Kidney (tissue), 14 donors: ENCODE results near the gene DNAJC12. TPM values are rescaled to one million over a fixed set of nuclear protein-coding genes. Genes with fewer than 3 reads are reported as not detected.
"Not testable (repeated sequence)": the region's sequence is repeated elsewhere in the genome, so short reads cannot be mapped to it uniquely, and the experiment has no call there.

Experiments
- DNase-seq, 5 donors: peaks; one replicate each; pipeline ENCODE4 v3.0.0-alpha.2; 2013 to 2020
- FAIRE-seq: peaks from 2 replicates; lab custom pipeline; 2012; peaks lifted over from hg19 to GRCh38; lab: Jason Lieb, UNC
- H3K27ac ChIP-seq, 2 donors: one replicate each; pipeline ENCODE4 v1.7.0; 2013; ENCODE audit warnings: low read depth in 2 of 2, low read length in 2 of 2, inconsistent platforms in 1 of 2
- H3K27me3 ChIP-seq: one replicate; pipeline ENCODE4 v1.7.1; 2013; ENCODE audit warnings: low read length, inconsistent platforms; ENCODE audit not compliant: control insufficient read depth, insufficient read depth
- H3K36me3 ChIP-seq, 3 donors: one replicate each; pipeline versions ENCODE4 v1.7.0 to v1.7.1; 2013; ENCODE audit warnings: low read length in 3 of 3, control low read depth in 1 of 3, inconsistent platforms in 1 of 3; ENCODE audit not compliant: insufficient read depth in 3 of 3, control insufficient read depth in 2 of 3
- H3K4me1 ChIP-seq, 3 donors: one replicate each; pipeline versions ENCODE4 v1.7.0 to v1.7.1; 2013; ENCODE audit warnings: low read length in 3 of 3, inconsistent platforms in 1 of 3, low read depth in 1 of 3; ENCODE audit not compliant: control insufficient read depth in 2 of 3, insufficient read depth in 2 of 3
- H3K4me3 ChIP-seq, 3 donors: one replicate each; pipeline versions ENCODE4 v1.7.0 to v1.8.1; 2013; ENCODE audit warnings: low read length in 3 of 3, control low read depth in 1 of 3, inconsistent platforms in 1 of 3
- H3K9ac ChIP-seq, 3 donors: one replicate each; pipeline versions ENCODE4 v1.7.0 to v1.7.1; 2013; ENCODE audit warnings: low read length in 3 of 3, control low read depth in 1 of 3, inconsistent platforms in 1 of 3
- H3K9me3 ChIP-seq, 3 donors: one replicate each; pipeline versions ENCODE4 v1.7.0 to v1.7.1; 2013; ENCODE audit warnings: low read length in 3 of 3, control low read depth in 1 of 3, inconsistent platforms in 1 of 3; ENCODE audit not compliant: control insufficient read depth in 2 of 3, insufficient read depth in 1 of 3
- CTCF ChIP-seq: IDR thresholded peaks from 3 replicates; pipeline ENCODE4 v1.5.1; 2012; ENCODE audit warnings: mild to moderate bottlenecking, moderate library complexity, borderline replicate concordance; ENCODE audit not compliant: insufficient read depth; ENCODE audit errors: extremely low read depth
- intact Hi-C: fragments of 100-400 bp; cut with DNase I; formaldehyde crosslinking; loops from one replicate; pipeline ENCODE4 v1.11.1; 2022
- polyA plus RNA-seq: library from polyadenylated mRNA; stranded (reverse); fragments of 350-450 nt; fragmentation: Illumina TruSeq; extraction: RNeasy Lipid Tissue Mini Kit (QIAGEN cat#74804); gene quantifications from one replicate; pipeline ENCODE4 v1.2.3, GENCODE V29; 2014; ENCODE audit warnings: low read depth, low replicate concordance; ENCODE audit not compliant: insufficient read depth
- total RNA-seq: library from RNA; stranded (reverse); fragmentation: NEBNext Ultra II Directional; extraction: Animal tissue kit (Norgen Biotek cat#: 25700); gene quantifications from one replicate; pipeline ENCODE4 v1.2.1, GENCODE V29; 2021
- donor health status: control.
- donor health status: control.
- donor health status: control.
- donor health status: control.
- donor health status: control.
- donor health status: DM: yes; HTN: yes; CAD: no.
- donor health status: Normal renal cell carcinoma (clear cell type).

Gene DNAJC12
- total and polyA plus RNA-seq, 2 donors from 2014 or later, result 2.5 to 33.9 TPM

GRCh38 chr10:67780759-67781538 lies 57.0 kb downstream of the DNAJC12 start:
- Histone ChIP-seq H3K36me3 (no peaks in the 10 kb centered on the region), H3K9ac (no peak overlapping the region), H3K27me3 (no peaks in the 10 kb centered on the region), H3K4me1 (no peaks in the 10 kb centered on the region), H3K27ac (no peak overlapping the region), H3K4me3 (no peak overlapping the region), H3K9me3 (no peaks in the 10 kb centered on the region)
- TF ChIP-seq CTCF, result no peak
- intact Hi-C loops, result no loop called here
- DNase-seq (no peak), FAIRE-seq (no peak)

GRCh38 chr10:67780204-67780621 lies 57.8 kb downstream of the DNAJC12 start:
- FAIRE-seq, DNase-seq, intact Hi-C loops: not testable (repeated sequence)

GRCh38 chr10:67779465-67780203 lies 58.4 kb downstream of the DNAJC12 start:
- Histone ChIP-seq H3K9me3 (no peaks in the 10 kb centered on the region), H3K4me3 (no peak overlapping the region), H3K36me3 (no peaks in the 10 kb centered on the region), H3K9ac (no peak overlapping the region), H3K4me1 (no peaks in the 10 kb centered on the region), H3K27ac (no peak overlapping the region), H3K27me3 (no peaks in the 10 kb centered on the region)
- TF ChIP-seq CTCF, result peak; percentile 86
- FAIRE-seq, result peak; percentile 93
- intact Hi-C loops, result loop anchor here (10.0 kb wide), 1 partner anchor 85 kb away; the partner anchor contains the start of gene CTNNA3
- peak in 4 of 5 donors; percentile 66 to 93 (median 78) for DNase-seq

More at GRCh38 chr10:67780204-67780621, 57.8 kb downstream of the DNAJC12 start:
- not testable (repeated sequence) for H3K4me1 ChIP-seq, H3K27ac ChIP-seq, H3K9me3 ChIP-seq, H3K9ac ChIP-seq, H3K36me3 ChIP-seq, H3K27me3 ChIP-seq, H3K4me3 ChIP-seq

DNA sequence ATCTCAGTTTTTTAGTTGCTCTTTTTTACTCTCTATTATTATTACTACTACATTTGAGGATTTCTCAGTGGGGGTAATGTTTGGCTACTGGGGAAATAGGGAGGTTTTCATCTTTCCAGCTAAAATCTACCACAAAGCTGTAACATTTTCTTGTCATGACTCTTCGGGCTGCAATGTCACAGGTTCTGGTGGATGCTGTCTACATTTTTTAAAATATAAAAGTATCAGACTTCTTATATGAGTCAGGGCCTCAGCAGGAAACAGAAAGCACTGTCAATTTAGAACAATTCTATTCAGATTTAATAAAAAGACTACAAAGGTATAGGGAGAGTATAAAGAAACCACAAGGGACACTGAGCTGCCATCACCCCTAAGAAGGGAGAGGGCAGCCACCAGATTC lies 61.6 kb downstream of the DNAJC12 start:
- FAIRE-seq, result no peak
- Histone ChIP-seq H3K9me3 (no peaks in the 10 kb centered on the region), H3K9ac (no peak overlapping the region), H3K36me3 (no peaks in the 10 kb centered on the region), H3K4me1 (no peaks in the 10 kb centered on the region), H3K27me3 (no peaks in the 10 kb centered on the region), H3K27ac (no peak overlapping the region), H3K4me3 (no peak overlapping the region)
- intact Hi-C loops, result loop anchor here (10.0 kb wide), 1 partner anchor 82 kb away; the partner anchor contains the start of gene CTNNA3
- TF ChIP-seq CTCF, result no peak
- no peak for DNase-seq
